Breast epithelium (tissue), 4 donors: ENCODE data around the gene ECSIT. TPM values are rescaled to one million over a fixed set of nuclear protein-coding genes. Genes with fewer than 3 reads are reported as not detected.
"Not testable (repeated sequence)": the region's sequence is repeated elsewhere in the genome, so short reads cannot be mapped to it uniquely, and the experiment has no call there.

Experiments
- DNase-seq, 2 donors: peaks; one replicate each; pipeline ENCODE4 v3.0.0-alpha.2; 2019; ENCODE audit warnings: low spot score in 2 of 2
- H3K27ac ChIP-seq, 2 donors: fragments of 200-600 bp; sonication (generic) in 1 of 2; one replicate each; pipeline ENCODE4 v1.5.1; 2016 to 2019; ENCODE audit warnings: mild to moderate bottlenecking in 1 of 2
- H3K27me3 ChIP-seq, 2 donors: fragments of 200-600 bp; sonication (generic) in 1 of 2; one replicate each; pipeline versions ENCODE4 v1.5.1 to v1.6.0; 2017 to 2019; ENCODE audit warnings: control low read depth in 1 of 2, mild to moderate bottlenecking in 1 of 2
- H3K36me3 ChIP-seq: fragments of 200-600 bp; one replicate; pipeline ENCODE4 v1.5.1; 2019
- H3K4me1 ChIP-seq, 2 donors: fragments of 200-600 bp; sonication (generic); one replicate each; pipeline ENCODE4 v1.5.1; 2016 to 2019; ENCODE audit warnings: control low read depth in 1 of 2
- H3K4me3 ChIP-seq, 3 donors: fragments of 200-600 bp; sonication (generic); 1 replicate in 2 of 3; 2 replicates in 1 of 3; pipeline ENCODE4 v1.5.1; 2016 to 2019; ENCODE audit warnings: mild to moderate bottlenecking in 3 of 3, moderate library complexity in 2 of 3
- H3K9me3 ChIP-seq, 2 donors: fragments of 200-600 bp; sonication (generic) in 1 of 2; one replicate each; pipeline ENCODE4 v1.5.1; 2016 to 2019; ENCODE audit warnings: control low read depth in 1 of 2
- POLR2A ChIP-seq: fragments of 450-650 bp; IDR thresholded peaks from one replicate; pipeline ENCODE4 v1.6.1; 2016; ENCODE audit warnings: antibody characterized with exemption, mild to moderate bottlenecking, moderate library complexity
- POLR2AphosphoS5 ChIP-seq, 3 donors: sonication (generic); formaldehyde crosslinking; IDR thresholded peaks; one replicate each; pipeline ENCODE4 v1.6.1; 2017; ENCODE audit warnings: antibody characterized with exemption in 3 of 3
- intact Hi-C: fragments of 100-400 bp; cut with DNase I; formaldehyde crosslinking; loops from one replicate; pipeline ENCODE4 v1.15.1; 2023; ENCODE audit warnings: low total_unique reads
- total RNA-seq, 3 donors: library from RNA; depleted of rRNA; stranded (reverse); fragments of >200 nt; gene quantifications; one replicate each; pipeline ENCODE4 v1.1.0, GENCODE V29; 2016
- TF ChIP-seq, protein P1 (sequence below), 3 donors: fragments of 450-650 bp; IDR thresholded peaks; one replicate each; pipeline ENCODE4 v1.5.1; 2016 to 2017; ENCODE audit warnings: antibody characterized with exemption in 3 of 3, mild to moderate bottlenecking in 3 of 3, moderate library complexity in 3 of 3

The ECSIT gene
- total RNA-seq, 3 donors from 2014 or later = 37.0 to 56.0 (median 53.6) TPM

DNA sequence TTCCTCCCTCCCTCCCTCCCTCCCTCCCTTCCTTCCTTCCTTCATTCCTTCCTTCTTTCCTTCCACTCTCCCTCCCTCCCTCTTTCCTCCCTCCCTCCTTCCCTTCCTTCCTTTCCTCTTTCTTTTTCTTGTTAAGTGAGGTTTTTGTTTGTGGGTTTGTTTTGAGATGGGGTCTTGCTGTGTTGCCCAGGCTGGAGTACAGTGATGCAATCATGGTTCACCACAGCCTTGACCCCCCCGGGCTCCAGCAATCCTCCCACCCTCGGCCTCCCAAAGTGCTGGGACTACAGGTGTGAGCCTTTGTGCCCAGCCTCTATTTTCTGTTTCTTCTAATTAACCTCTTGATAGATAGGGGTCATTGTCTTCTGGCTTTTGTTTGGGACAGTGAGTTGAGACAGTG, 67.5 kb downstream of the ECSIT start:
- H3K27ac ChIP-seq = no peak overlapping the region
- H3K4me3 ChIP-seq = no peak overlapping the region
- TF ChIP-seq, protein P1, sequence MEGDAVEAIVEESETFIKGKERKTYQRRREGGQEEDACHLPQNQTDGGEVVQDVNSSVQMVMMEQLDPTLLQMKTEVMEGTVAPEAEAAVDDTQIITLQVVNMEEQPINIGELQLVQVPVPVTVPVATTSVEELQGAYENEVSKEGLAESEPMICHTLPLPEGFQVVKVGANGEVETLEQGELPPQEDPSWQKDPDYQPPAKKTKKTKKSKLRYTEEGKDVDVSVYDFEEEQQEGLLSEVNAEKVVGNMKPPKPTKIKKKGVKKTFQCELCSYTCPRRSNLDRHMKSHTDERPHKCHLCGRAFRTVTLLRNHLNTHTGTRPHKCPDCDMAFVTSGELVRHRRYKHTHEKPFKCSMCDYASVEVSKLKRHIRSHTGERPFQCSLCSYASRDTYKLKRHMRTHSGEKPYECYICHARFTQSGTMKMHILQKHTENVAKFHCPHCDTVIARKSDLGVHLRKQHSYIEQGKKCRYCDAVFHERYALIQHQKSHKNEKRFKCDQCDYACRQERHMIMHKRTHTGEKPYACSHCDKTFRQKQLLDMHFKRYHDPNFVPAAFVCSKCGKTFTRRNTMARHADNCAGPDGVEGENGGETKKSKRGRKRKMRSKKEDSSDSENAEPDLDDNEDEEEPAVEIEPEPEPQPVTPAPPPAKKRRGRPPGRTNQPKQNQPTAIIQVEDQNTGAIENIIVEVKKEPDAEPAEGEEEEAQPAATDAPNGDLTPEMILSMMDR (IDR thresholded peaks at IDR 0.05) = no peak
- TF ChIP-seq POLR2A = no peak
- H3K36me3 ChIP-seq = no peaks in the 10 kb centered on the region
- DNase-seq = no peak
- H3K4me1 ChIP-seq = no peaks in the 10 kb centered on the region
- no peaks in the 10 kb centered on the region for H3K27me3 ChIP-seq
- intact Hi-C loops = no loop called here
- H3K9me3 ChIP-seq = no peaks in the 10 kb centered on the region

DNA sequence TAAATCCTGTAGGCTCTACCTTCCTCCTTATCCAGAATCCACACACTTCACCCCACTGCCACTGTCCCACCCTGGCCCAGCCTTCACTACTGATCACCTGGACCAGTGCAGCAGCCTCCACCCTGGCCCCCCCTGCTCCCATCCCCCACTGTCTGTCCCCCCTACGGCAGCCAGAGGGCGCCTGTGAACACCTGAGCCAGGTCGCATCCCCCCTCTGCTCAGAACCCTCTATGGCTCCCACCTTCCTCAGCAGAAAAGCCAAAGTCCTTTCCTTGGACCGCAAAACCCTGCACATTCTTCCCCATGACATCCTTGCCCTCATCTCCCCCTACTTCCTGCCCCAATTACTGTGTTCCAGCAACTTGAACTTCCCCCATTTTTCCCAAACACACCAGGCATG, 68.7 kb downstream of the ECSIT start:
- no peak for TF ChIP-seq POLR2A
- no peak for TF ChIP-seq POLR2AphosphoS5 (IDR thresholded peaks at IDR 0.05)
- TF ChIP-seq, protein P1 (IDR thresholded peaks at IDR 0.05) = no peak
- no peaks in the 10 kb centered on the region for H3K36me3 ChIP-seq
- H3K4me3 ChIP-seq = no peak overlapping the region
- no peaks in the 10 kb centered on the region for H3K4me1 ChIP-seq
- DNase-seq = no peak
- no peaks in the 10 kb centered on the region for H3K9me3 ChIP-seq
- no peak overlapping the region for H3K27ac ChIP-seq
- intact Hi-C loops = no loop called here
- no peaks in the 10 kb centered on the region for H3K27me3 ChIP-seq

DNA sequence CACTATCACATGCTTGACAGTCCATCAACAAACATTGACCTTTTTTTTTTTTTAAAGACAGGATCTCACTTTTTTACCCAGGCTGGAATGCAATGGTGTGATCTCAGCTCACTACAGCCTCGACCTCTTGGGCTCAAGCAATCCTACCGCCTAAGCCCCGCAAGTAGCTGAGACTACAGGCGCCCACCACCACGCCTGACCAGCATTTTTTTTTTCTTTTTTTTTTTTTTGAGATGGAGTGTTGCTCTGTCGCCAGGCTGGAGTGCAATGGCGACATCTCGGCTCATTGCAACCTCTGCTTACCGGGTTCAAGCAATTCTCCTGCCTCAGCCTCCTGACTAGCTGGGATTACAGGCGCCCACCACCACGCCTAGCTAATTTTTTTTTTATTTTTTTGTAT, 70.0 kb downstream of the ECSIT start:
- DNase-seq, H3K4me3 ChIP-seq, H3K9me3 ChIP-seq, H3K27ac ChIP-seq, intact Hi-C loops, H3K4me1 ChIP-seq, H3K36me3 ChIP-seq, H3K27me3 ChIP-seq: not testable (repeated sequence)

DNA sequence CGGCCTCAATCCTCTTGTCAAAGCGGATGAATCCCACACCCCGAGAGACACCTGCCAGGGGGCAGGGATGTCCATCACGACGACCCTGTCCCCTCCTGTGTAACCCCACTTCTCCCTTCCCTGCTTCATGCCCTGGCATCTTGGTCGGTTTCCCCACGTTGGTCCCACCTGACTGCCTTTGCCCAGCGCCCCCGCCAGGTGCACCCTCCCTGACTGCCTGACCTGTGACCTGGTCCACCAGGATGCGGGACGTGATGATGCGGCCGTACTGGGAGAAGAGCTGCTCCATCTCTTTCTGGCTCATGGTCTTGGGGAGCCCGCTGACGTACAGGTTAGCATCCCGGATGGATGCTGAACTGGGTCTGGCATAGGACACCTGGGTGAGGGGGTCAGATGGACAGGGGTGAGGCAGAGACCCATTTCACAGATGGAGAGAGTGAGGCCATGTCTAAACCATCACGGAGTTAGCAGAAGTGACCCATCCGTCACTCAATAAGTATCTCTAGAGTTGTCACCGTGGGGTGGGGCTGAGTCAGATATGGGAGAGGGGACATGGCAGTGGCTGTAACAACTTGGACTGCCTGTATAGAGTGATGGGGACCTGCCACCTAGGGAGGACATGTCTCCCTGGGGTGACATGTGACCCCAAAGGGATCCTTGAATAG, 70.6 kb downstream of the ECSIT start:
- intact Hi-C loops = no loop called here
- no peak for DNase-seq
- H3K27me3 ChIP-seq = no peaks in the 10 kb centered on the region
- no peaks in the 10 kb centered on the region for H3K9me3 ChIP-seq
- H3K4me1 ChIP-seq = no peaks in the 10 kb centered on the region
- H3K36me3 ChIP-seq = no peaks in the 10 kb centered on the region
- no peak overlapping the region for H3K4me3 ChIP-seq
- H3K27ac ChIP-seq = no peak overlapping the region
- TF ChIP-seq, protein P1 (IDR thresholded peaks at IDR 0.05) = no peak
- TF ChIP-seq POLR2A (no peak), POLR2AphosphoS5 (IDR thresholded peaks at IDR 0.05) (no peak)

DNA sequence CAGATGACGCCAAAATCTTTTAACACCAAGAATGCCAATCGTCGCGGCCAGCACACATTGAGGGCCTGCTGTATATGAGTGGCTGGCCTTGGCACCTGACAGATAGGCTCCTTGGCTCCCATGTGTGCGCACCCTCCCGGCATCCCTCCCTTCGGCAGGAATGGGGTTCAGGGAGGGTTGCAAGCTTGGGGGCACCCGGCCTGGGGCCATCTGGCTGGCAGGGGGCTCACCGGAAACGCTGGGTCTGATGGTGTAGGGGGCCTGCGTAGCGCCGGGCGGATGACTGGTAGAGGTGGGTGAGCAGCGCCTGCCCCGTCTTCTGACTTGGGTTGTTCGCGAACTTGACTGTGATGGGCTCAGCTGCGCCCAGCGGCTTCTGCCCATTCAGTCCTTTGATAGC, 71.1 kb downstream of the ECSIT start:
- intact Hi-C loops = no loop called here

More for the DNA sequence above, 71.1 kb downstream of the ECSIT start:
- H3K36me3 ChIP-seq = no peaks in the 10 kb centered on the region
- H3K4me1 ChIP-seq = no peaks in the 10 kb centered on the region
- H3K27me3 ChIP-seq = no peaks in the 10 kb centered on the region
- no peak overlapping the region for H3K4me3 ChIP-seq
- no peak for DNase-seq
- H3K27ac ChIP-seq = no peak overlapping the region
- H3K9me3 ChIP-seq = no peaks in the 10 kb centered on the region
- no peak for TF ChIP-seq POLR2A
- TF ChIP-seq POLR2AphosphoS5 (IDR thresholded peaks at IDR 0.05) = no peak
- TF ChIP-seq, protein P1 (IDR thresholded peaks at IDR 0.05) = no peak
